Nephron progenitor cell (in vitro differentiated cells): ENCODE measurements around the gene CAMTA1.

Experiments
- DNase-seq: peaks from one replicate; pipeline ENCODE4 v3.0.0; 2021
- H3K27ac Mint-ChIP-seq: 2 replicates; pipeline ENCODE4 v1.8.0; 2021; ENCODE audit warnings: mild to moderate bottlenecking, moderate library complexity, mixed read lengths
- H3K27me3 Mint-ChIP-seq: 2 replicates; pipeline ENCODE4 v1.8.0; 2021; ENCODE audit warnings: mild to moderate bottlenecking, low read depth, mixed read lengths; ENCODE audit not compliant: poor library complexity
- H3K36me3 Mint-ChIP-seq: 2 replicates; pipeline ENCODE4 v1.8.0; 2021; ENCODE audit warnings: low read depth, mixed read lengths
- H3K4me1 Mint-ChIP-seq: 2 replicates; pipeline ENCODE4 v1.8.0; 2021; ENCODE audit warnings: mixed read lengths
- H3K4me3 Mint-ChIP-seq: 2 replicates; pipeline ENCODE4 v1.8.0; 2021; ENCODE audit warnings: mild to moderate bottlenecking, moderate library complexity, mixed read lengths
- H3K9me3 Mint-ChIP-seq: 2 replicates; pipeline ENCODE4 v1.8.0; 2021; ENCODE audit warnings: mild to moderate bottlenecking, moderate library complexity, mixed read lengths
- TF ChIP-seq, protein P1 (sequence below): fragments of 200-600 bp; sonication (generic); IDR thresholded peaks from 2 replicates; pipeline ENCODE4 v1.5.0; 2021; ENCODE audit warnings: antibody characterized with exemption

The CAMTA1 gene

DNA sequence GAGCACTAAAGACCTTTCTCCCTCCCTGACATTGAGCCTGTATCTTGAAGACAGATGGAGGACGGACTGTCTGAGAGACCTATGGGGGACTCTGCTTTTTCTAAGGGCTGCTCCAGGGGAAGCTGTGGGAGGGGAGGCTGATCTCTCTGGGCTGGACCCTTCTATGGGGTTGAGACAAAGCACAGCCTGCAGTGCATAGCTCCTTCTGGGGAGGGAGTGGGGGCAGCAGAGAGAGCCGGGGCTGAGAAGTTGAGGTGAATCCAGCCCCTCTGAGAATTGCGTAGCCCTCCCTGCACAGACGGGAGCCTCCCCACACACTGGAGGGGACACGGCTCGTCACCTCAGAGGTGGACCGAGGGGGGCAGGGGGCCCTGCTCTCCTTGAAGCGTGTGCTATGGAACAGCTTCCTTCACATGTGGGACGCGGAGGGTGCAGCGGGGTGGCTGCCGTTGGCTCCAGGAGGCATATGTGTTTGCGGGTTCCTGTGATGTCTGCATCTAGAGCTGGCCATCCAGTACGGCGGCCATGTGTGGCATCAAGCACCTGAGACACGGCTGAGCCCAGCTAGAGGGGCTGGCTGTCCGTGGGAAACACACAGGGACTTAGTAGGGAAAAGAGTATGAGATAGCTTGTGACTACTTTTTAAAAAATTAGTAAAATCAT is 299.1 kb downstream of the CAMTA1 start:
- TF ChIP-seq, protein P1, sequence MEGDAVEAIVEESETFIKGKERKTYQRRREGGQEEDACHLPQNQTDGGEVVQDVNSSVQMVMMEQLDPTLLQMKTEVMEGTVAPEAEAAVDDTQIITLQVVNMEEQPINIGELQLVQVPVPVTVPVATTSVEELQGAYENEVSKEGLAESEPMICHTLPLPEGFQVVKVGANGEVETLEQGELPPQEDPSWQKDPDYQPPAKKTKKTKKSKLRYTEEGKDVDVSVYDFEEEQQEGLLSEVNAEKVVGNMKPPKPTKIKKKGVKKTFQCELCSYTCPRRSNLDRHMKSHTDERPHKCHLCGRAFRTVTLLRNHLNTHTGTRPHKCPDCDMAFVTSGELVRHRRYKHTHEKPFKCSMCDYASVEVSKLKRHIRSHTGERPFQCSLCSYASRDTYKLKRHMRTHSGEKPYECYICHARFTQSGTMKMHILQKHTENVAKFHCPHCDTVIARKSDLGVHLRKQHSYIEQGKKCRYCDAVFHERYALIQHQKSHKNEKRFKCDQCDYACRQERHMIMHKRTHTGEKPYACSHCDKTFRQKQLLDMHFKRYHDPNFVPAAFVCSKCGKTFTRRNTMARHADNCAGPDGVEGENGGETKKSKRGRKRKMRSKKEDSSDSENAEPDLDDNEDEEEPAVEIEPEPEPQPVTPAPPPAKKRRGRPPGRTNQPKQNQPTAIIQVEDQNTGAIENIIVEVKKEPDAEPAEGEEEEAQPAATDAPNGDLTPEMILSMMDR: no peak
- no peak overlapping the region for H3K27ac Mint-ChIP-seq
- no peaks in the 10 kb centered on the region for H3K36me3 Mint-ChIP-seq
- H3K4me1 Mint-ChIP-seq: no peaks in the 10 kb centered on the region
- no peak for DNase-seq
- peaks cover 9% of the 10 kb centered on the region for H3K27me3 Mint-ChIP-seq
- H3K4me3 Mint-ChIP-seq: no peak overlapping the region
- H3K9me3 Mint-ChIP-seq: peaks cover 21% of the 10 kb centered on the region

DNA sequence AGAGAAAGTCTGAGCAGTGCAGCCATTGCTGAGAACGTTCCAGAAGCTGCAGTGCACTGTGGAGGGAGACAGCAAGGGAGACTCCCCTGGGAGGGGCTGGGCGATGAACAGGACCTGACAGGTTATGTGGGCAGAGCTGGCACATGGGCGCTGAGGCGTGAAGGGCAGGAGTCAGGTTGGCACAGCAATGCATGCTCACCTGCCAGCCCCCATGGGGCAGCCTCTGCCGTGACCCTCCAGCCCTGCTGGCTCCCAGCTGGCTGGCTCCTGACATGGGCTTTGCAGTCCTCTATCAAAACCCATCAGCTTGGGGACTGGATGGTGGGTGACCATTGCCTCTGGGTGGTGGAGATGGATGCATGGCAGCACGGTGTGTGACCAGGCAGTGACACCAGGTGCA is 300.3 kb downstream of the CAMTA1 start:
- Mint-ChIP-seq H3K9me3 (peaks cover 10% of the 10 kb centered on the region), H3K27me3 (peaks cover 9% of the 10 kb centered on the region), H3K36me3 (no peaks in the 10 kb centered on the region), H3K4me1 (no peaks in the 10 kb centered on the region), H3K4me3 (no peak overlapping the region), H3K27ac (no peak overlapping the region)
- DNase-seq: no peak
- TF ChIP-seq, protein P1: no peak

DNA sequence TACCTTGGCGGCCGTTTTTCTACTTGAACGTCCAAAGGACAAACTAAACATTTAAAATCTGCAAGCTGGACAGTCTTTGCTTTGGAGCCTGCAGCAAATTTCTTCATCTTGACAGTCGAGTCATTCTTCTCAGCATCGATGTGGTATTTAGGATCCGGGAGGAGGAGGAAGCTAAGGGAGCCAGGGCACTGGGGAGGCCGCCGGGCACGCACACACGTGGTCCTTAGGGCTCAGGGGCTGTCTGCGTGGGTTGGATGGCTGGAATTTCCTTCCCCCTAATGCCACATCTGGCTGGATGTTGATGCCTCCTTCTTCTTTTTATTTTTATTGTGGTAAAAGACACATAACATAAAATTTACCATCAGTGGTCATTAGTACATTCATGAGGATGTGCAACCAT is 300.9 kb downstream of the CAMTA1 start:
- no peak overlapping the region for H3K27ac Mint-ChIP-seq
- TF ChIP-seq, protein P1: no peak
- H3K27me3 Mint-ChIP-seq: peaks cover 9% of the 10 kb centered on the region
- H3K9me3 Mint-ChIP-seq: peaks cover 4% of the 10 kb centered on the region
- no peaks in the 10 kb centered on the region for H3K4me1 Mint-ChIP-seq
- H3K4me3 Mint-ChIP-seq: no peak overlapping the region
- H3K36me3 Mint-ChIP-seq: no peaks in the 10 kb centered on the region
- no peak for DNase-seq

DNA sequence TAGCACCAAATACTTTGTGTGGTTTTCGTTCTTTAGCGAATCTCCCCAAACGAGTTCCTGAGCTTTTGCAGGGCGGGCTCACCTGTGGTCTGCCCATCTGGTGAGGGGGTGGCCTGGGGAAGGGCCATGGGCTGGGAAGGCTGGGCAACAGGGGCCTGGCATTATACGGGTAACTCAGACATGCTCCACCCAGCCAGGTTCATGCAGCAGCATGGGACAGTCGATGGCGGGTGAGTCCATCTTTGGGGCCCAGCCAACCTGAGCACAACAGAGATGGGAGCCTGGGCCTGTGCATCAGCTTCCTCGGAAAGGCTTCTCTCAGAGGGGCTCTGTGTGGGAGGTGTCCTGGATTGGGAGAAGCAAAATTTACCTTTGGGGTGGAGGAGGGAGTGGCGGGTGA is 302.6 kb downstream of the CAMTA1 start:
- no peak overlapping the region for H3K4me3 Mint-ChIP-seq
- TF ChIP-seq, protein P1: no peak
- H3K4me1 Mint-ChIP-seq: no peaks in the 10 kb centered on the region
- DNase-seq: no peak
- H3K36me3 Mint-ChIP-seq: no peaks in the 10 kb centered on the region
- peaks cover 9% of the 10 kb centered on the region for H3K27me3 Mint-ChIP-seq
- no peaks in the 10 kb centered on the region for H3K9me3 Mint-ChIP-seq
- no peak overlapping the region for H3K27ac Mint-ChIP-seq

DNA sequence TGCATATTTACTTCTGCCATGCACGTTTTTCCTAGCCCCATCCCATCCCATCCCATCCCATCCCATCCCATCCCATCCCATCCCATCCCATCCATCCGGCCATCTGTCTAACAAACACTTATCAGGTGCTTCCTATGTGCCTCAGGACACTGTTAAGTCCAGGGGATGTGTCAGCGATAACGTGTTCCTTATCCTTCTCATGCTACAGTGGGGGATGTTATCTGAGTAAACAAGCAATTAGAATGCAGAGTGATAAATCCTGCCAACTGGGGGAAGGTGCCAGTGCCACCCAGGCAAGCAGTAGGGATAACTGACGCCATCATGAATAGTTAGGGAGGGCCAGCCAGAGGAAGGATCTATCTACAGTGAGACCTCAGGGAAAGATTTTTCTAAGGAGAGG is 304.2 kb downstream of the CAMTA1 start:
- TF ChIP-seq, protein P1: no peak
- no peaks in the 10 kb centered on the region for H3K9me3 Mint-ChIP-seq
- no peak overlapping the region for H3K4me3 Mint-ChIP-seq
- no peaks in the 10 kb centered on the region for H3K4me1 Mint-ChIP-seq
- peaks cover 9% of the 10 kb centered on the region for H3K27me3 Mint-ChIP-seq
- H3K27ac Mint-ChIP-seq: no peak overlapping the region
- no peaks in the 10 kb centered on the region for H3K36me3 Mint-ChIP-seq
- DNase-seq: no peak

DNA sequence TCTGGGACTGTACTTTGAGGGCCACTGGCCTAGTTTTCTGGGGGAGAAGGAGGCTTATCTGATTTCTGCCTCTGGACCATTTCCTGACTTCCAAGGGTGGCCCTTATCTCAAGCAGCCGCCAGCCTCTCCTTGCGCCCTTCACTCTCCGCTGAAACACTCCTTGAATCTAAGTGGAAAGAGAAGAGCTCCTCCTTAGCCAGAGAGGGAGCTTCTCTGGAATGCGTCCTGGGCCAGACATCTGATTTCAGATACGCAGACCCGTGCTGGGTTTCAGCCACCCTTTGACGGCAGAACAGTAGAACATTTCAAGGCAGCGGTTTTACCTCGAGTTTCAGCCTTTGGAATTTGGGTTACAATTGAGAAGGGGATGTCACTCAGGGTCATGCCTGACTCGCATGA is 308.0 kb downstream of the CAMTA1 start:
- Mint-ChIP-seq H3K9me3 (no peaks in the 10 kb centered on the region), H3K27me3 (peaks cover 17% of the 10 kb centered on the region), H3K4me1 (peaks cover 6% of the 10 kb centered on the region), H3K27ac (no peak overlapping the region), H3K36me3 (no peaks in the 10 kb centered on the region), H3K4me3 (no peak overlapping the region)
- TF ChIP-seq, protein P1: no peak
- no peak for DNase-seq
